EH (cell line): ENCODE measurements around the gene ANKRD40CL.
"Not testable (repeated sequence)": the region's sequence is repeated elsewhere in the genome, so short reads cannot be mapped to it uniquely, and the experiment has no call there.

Source experiments
- DNase-seq: peaks from one replicate; pipeline ENCODE4 v3.0.0-alpha.2; 2015; ENCODE audit warnings: low read depth

Gene ANKRD40CL, protein sequence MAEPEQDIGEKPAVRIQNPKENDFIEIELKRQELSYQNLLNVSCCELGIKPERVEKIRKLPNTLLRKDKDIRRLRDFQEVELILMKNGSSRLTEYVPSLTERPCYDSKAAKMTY

DNA sequence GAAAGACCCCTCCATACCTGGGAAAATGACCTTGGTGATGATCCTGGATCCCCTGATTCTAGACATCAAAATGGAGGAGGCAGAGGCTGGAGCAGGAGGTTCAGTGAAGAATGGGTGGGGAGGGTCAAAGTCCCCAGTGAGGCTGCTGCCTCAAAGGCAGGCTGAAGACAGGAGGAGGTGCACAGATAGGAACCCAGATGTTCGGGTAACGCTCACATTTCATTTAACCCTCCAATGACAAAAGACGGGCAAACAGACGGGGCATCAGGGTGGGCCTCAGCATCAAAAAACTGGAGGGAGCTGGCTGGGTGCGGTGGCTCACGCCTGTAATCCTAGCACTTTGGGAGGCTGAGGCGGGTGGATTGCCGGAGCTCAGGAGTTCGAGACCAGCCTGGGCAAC is at the start of gene ANKRD40CL:
ANKRD40CL (minus strand) TSS at position 73 of the 400 bp plus-strand sequence. CDS start 605 bp downstream, outside the sequence.
- DNase-seq, result no peak

DNA sequence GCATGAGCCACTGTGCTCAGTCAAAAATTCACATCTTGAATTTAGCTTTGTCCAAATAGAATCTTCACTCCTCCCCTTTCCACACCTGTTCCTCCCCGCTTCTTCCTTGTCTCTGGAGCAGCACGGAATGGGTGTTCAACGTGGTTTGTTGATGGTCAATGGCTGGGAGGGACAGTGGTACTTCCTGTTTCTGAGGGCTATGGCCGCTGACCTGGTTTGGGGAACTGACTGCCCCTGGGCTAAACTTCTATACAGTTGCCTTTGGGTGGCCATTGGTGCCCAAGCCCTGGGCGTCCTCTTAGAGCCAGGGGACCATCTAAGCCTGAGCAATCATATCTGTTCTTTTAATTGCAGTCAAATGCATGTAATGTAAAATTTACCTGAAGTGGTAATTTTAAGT is 49.0 kb upstream of the ANKRD40CL start:
- no peak for DNase-seq

DNA sequence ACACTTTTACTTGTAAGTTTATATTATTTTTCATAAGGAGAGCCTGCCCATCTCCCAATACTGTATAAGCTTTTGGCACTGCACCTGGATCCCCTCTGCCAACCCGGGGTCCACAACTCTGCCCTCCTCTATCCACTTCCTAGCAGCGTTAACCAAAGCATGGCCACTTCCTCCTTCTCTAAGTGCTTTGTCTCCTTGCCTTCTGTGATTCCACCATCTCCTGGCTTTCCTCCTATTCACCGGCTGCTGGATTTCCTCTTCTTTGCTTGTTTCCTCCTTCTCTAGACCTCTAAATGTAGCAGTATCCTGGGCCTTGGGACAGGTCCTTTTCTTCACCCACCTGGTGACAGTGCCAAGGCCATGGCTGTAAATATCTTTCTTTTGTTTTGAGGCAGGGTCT is 48.1 kb upstream of the ANKRD40CL start:
- no peak for DNase-seq

DNA sequence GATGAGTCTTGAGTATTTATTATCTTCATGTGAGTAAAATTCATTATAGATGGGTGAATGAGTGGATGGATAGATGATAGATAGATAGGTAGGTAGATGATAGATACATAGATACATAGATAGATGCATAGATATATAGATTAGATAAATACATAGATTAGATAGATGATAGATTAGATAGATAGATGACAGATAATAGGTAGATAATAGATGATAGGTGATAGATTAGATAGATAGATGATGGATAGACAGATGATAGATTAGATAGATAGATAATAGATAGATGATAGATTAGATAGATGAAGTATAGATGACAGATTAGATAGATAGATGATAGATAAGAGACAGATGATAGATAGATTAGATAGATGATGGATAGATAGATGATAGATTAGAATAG is 46.3 kb upstream of the ANKRD40CL start:
- DNase-seq, result no peak

DNA sequence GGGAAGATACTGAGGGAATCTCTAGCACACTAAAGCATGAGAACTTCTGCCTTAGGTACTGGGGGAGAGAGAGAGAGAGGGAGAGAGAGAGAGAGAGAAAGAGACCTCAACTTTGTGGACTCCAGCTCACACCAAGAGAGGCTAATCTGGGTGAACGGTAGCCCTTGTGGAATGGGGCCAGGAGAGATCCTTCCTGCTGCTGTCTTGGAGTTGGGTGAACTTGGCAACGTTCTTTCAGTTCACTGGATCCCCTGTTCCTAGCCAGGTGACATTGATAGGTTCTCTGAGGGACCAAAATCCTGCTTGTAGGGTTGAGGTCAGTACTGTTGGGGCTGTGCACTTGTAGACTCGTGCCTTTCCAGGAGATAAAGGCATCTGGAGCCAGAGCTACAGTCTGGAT is 41.6 kb upstream of the ANKRD40CL start:
- DNase-seq, result no peak

DNA sequence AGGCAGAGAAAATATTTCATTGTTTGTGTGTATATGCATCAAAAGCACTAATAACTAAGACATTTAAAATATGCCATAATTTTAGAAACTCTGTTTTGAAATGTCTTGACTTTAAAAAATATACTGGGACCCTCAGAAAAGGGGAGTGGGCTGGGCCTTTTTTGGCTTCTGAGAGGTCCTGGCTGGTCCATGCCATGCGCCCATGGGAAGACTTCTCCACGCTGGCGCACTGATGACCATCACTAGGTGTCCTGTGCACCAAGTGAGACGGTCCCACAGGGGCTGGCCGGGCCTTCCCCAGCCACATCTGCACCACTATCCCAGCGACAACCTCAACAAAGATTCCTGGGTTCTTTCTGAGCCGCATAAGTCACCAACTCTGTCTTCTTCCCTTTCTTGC is 41.1 kb upstream of the ANKRD40CL start:
- no peak for DNase-seq

DNA sequence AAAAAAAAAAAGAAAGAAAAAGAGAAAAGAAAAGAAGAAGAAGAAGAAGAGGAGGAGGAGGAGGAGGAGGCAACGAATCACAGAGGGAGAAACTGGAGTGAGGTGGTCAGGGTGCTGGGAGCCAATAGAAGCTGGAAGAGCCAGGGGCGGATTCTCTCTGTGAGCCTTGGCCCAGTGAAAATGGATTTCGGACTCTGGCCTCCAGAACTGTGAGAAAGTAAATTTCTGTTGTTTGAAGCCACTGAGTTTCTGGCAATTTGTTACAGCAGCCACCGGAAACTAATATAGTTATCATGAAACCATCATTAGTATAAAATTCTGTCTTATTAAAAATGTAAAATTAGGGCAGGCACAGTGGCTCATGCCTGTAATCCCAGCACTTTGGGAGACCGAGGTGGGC is 40.4 kb upstream of the ANKRD40CL start:
- DNase-seq, result no peak

DNA sequence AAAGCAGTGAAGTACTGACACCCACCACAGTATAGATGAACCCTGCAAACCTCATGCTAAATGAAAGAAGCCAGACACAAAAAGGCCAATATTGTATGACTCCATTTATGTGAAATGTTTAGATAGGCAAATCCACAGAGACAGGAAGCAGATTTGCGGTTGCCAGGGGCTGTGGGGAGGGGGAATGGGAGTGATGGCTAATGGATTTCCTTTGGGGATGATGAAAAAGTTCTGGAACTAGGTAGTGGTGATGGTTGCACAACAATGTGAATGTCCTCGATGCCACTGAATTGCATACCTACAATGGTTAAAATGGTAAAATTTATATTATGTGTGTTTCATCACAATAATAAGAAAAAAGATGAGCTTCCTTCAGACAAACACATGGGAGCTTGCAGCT is 39.7 kb upstream of the ANKRD40CL start:
- DNase-seq, result peak; percentile 33

DNA sequence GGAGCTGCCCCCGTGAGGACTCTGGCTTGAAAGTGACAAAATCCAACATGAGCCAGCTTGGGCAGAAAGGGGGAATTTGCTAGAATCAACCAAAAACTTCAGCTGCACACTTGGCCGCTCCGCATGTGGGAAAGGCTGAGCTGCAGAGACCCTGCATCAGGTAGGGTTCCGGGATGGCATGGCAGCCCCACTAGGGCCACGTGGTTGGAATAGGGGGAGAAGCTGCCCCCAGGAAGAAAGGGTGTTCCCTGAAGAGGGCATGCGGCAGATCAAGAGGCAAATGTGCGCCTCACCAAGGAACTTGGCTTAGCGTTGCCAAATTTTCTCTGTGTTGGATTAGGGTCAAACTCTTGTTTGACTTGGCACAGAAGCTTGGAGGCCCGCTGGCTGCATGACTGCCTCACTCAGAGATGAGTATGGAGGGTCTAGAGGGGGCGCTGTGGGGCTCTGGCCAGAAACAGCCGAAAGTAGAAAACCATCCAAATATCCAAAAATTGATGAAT is 38.9 kb upstream of the ANKRD40CL start:
- no peak for DNase-seq

DNA sequence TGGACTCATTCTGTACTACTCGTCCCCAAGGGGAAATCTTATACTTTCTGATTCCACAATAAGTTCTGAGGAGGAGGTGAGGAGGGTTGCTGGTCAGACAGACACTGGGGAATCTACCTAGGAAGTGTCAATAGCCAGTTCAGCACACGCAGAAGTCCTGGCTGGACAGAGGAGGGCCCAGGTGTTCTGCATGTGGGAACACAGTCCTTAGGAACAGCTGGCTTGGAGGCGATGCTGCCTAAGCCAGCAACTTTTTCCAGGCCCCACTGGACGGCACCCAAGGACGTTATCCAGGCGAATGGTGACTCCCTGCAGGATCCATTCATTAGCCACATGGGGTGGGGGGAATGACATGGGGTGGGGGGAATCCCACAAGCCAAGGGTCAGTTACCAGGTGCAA is 38.2 kb upstream of the ANKRD40CL start:
- DNase-seq, result no peak

DNA sequence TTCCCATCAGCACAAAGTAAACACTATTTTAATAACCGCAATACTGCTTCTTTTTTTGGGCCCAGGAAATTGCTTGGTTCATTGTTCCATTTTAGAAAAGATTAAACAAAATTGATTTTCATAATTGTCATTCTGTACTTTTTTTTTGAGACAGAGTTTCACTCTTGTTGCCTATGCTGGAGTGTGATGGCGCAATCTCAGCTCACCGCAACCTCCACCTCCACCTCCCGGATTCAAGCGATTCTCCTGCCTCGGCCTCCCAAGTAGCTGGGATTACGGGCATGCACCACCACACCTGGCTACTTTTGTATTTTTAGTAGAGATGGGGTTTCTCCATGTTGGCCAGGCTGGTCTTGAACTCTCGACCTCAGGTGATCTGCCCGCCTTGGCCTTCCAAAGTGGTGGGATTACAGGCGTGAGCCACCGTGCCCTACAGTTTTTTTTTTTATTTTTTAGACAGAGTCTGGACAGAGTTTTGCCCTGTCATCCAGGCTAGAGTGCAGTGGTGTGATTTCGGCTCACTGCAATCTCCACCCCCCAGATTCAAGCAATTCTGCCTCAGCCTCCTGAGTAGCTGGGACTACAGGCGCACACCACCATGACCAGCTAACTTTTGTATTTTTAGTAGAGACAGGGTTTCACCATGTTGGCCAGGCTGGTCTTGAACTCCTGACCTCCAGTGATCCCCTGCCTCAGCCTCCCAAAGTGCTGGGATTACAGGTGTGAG is 37.6 kb upstream of the ANKRD40CL start:
- not testable (repeated sequence) for DNase-seq

DNA sequence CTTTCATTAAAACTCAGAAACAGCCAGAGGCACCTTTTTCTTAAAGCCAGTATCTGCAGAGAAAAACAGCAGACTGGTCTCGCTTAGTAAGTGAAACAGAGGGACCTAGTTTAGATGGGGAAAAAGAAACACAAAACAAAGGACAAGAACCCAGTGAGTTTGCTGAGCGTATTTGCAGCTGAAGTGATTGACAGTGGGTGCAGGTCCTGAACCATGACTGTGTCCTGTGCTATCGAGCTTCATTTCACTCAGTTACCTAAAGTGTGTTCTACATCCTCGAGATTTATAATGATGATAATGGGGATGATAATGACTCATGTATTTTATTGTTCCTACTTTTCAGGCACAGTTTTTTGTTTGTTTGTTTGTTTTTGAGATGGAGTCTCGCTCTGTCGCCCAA is 36.4 kb upstream of the ANKRD40CL start:
- DNase-seq, result no peak

DNA sequence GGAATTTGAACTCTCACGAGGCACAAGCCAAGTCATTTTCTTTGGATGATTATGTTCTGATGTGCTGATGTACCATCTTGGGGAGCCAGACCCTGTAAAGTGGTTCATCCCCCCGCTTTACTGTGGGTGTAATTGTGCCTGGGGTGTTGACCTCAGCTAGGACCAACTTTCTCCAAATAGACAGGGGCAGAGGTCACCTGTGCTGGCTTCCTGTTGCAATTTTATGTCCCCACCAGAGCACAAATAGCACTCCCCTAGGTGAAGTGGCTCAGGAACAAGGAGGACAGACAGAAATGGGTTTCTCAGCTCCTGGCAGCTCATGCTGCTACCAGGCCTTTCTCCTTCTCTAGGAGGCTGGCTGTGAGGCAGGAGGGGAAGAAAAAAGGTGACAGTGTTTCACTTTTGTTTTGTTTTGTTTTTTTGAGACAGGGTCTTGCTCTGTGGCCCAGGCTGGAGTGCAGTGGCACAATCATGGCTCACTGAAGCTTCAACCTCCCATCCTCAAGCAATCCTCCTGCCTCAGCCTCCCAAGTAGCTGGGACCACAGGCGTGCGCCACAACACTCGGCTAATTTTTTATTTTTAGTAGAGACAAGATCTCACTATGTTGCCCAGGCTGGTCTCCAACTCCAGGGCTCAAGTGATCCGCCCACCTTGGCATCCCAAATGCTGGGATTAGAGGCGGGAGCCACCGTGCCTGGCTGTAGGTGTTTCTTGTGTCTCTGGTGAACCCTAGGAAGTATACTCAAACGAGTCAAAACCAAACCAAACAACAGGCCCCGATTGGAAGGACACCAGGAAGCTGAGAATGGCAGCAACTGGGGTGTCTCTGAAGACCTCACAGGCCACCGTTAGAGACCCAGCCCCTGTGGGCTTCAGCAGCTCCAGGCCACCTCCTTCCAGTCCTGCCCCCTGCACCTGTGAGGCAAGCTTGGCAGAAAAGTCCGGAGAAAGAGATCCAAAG is 35.6 kb upstream of the ANKRD40CL start:
- DNase-seq, result no peak

DNA sequence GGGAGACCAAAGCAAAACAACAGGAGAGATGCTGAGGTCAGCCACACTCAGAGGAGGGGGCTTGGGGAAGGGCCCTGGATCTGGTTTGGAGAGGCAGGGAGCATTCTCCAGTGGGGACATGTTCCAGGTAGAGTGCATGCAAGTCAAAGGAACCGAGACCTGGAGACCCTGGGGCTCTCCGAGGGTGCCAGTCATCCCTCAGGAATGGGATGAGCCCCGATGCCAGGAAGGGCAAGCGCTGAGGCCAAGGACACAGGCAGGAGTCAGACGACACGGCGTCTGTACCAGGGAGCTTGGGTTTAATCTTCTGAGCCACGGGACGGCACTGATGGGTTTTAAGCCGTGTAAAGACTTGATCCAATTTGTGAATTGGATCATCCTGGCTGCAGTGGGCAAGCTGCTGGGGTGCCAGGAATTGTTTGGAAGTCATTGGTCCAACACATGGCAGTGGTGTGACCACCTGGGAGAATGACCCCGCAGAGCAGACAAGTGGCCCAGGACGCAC is 32.9 kb upstream of the ANKRD40CL start:
- no peak for DNase-seq

DNA sequence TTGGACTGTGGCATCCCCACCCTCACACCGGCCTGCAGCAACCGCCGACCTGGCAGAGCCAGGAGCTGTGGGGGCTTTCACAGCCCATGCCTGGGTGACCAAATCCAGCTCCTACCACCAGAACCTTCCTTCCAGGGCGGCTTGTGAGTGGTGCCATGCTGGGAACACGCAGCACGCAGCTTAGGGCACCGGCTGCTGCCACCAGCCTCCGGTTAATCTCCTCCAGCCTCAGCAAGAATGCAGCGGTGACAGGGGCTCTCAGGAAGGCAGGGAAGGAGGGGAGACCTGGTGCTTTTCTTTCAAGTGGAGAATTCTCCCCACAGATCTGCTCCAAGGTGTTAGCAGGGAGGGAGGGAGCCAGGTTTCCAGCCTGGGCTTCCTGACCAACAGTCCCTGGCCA is 32.3 kb upstream of the ANKRD40CL start:
- DNase-seq, result no peak

DNA sequence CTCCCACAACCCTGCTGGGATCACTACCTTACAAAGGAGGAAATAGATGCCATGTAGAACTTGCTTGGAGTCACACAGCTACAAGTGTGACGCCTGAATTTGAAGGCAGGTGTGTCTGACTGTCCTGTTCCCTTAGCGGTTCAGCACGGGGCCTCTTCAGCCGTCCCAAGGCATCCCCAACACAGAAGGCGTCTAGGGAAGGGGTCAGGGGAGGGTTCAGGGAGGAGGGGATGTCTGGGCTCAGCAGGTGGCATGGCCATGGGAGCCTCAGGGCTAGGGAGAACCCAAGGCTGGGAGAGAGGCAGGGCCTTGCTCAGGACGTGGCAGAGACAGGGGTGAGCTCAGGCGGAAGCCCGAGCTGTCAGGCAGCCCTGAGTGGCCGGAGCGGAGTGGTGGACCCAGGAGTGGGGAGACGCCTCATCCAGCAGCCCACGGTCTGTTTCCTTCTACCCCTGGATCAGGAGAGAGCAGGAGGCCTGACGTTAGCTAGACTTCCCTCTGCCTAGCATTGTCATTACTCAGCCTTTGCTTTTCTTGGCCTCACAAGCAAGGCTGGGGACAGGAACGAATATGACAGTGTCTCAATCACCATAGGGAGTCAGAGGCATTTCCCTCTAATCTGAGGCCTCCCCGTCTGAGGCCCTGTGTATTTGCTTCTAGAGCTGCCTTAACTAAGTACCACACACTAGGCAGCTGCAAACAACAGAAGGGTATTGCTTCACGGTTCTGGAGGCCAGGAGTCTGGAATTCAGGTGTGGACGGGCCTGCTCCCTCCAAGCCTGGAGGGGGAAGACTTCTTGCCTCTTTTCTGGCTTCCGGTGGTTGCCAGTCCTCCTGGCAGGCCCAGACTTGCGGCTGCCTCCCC is 31.3 kb upstream of the ANKRD40CL start:
- DNase-seq, result no peak

DNA sequence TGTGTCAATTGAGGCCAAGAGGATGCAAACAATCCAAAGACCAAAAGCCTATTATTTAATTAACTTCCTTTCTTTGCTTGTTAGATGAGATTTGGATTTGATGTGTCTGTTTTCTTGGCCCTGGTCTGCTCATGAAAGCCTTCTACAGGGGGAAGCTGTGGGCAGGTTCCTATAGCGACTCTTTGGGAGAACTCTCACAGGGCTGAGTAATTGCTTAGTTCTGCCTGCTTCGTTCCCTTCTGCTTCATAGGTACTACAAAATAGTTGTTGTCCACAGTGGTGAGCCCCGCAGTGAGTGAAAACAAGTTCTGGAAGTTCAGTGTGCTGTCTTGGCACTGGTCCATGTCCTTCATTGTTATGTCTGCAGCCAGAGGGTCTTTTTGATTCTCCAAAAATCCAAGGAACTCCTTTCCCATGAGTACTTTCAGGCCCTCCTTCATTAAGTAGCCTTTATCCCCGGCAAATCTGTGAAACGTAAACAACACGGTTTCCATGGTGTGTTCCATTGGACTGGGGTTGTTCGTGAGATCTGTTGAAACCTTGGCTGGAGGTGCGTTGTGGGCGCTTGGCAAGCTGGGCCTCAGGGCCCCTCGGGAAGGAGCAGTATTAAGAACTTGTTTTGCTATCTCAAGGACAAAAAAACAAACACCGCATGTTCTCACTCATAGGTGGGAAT is 30.0 kb upstream of the ANKRD40CL start:
- DNase-seq, result no peak

DNA sequence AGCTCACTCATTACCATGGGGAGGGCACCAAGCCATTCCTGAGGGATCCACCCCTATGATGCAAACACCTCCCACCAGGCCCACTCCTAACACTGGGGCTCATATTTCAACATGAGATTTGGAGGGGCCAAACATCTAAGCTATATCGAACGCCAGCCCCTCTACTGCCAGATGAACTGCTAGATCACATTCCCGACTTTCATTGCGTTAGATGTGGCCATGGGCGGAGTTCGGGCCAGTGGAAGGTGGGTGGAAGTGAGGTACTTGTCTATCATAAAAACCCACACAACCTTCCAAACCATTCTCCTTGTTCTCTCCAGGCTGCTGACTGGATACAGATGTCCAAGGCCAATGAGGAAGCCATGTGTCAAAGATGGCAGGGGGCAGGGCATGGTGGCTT is 27.0 kb upstream of the ANKRD40CL start:
- no peak for DNase-seq

DNA sequence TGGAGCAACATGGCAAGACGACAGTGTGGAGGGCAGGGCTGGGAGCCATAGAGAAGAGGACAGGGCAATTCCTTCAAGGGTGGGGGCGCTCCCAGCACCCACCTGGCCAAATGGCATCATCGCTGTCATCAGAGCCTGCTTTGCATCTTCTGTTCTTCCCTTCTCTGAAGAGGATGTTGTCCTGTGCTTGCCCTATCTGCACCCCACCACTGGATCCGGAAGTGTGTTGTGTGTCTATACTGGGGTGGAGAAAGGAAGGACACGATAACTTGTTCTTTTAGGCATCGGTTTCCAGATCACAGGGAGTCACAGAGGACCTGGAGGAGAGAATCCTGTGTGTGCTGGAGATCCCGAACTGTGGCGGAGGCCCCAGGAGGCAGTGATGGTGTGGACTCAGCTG is 25.7 kb upstream of the ANKRD40CL start:
- DNase-seq, result no peak

DNA sequence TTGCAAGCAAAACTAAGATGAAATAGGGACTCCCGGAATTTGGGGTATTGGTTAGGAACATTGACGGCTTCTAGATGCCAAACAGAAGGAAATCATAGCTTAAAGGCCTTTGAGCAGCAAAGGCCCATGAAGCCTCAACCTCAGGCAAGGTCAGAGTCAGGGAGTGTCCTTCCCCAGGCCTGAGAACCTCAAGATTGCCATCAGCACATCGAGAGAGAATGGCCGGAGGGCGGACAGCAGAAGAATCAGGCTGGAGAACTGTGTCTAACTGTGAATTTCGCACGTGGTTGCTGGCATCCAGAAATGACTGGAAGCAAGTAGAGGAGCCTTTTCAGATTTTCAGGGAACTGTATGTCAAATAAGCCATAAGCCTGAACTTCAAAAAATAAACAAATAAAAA is 24.8 kb upstream of the ANKRD40CL start:
- DNase-seq, result no peak

DNA sequence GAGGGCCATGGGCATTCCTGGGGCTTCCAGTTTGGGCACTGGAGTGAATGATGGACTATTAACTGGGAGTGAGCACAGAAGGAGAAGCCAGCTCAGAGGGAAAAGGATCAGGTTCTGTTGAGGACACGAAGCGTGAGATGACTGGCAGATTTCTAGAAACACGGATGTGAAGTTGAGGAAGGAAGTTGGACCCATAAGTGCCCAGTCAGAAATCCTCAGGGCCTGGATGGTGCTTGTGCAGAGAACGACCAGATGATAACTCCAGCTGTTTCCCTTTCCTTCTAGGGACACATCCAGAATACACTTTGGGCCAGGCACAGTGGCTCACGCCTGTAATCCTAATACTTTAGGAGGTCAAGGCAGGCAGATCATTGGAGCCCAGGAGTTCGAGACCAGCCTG is 23.3 kb upstream of the ANKRD40CL start:
- DNase-seq, result no peak
